ENCODE measurements around the gene DBN1.
A peak's percentile ranks its signal among the peaks of the same experiment; 100 is the strongest.

The DBN1 gene

GRCh38 chr5:177500685-177501522, 27.5 kb upstream of the DBN1 start:
- in situ Hi-C loops (cut with MboI; ENCODE audit: low sequenced_read_pairs, unreplicated experiment), result no loop called here
- DNase-seq (ENCODE audit: low spot score), result peak; percentile 77
- TF ChIP-seq, protein P1, sequence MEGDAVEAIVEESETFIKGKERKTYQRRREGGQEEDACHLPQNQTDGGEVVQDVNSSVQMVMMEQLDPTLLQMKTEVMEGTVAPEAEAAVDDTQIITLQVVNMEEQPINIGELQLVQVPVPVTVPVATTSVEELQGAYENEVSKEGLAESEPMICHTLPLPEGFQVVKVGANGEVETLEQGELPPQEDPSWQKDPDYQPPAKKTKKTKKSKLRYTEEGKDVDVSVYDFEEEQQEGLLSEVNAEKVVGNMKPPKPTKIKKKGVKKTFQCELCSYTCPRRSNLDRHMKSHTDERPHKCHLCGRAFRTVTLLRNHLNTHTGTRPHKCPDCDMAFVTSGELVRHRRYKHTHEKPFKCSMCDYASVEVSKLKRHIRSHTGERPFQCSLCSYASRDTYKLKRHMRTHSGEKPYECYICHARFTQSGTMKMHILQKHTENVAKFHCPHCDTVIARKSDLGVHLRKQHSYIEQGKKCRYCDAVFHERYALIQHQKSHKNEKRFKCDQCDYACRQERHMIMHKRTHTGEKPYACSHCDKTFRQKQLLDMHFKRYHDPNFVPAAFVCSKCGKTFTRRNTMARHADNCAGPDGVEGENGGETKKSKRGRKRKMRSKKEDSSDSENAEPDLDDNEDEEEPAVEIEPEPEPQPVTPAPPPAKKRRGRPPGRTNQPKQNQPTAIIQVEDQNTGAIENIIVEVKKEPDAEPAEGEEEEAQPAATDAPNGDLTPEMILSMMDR (IDR thresholded peaks at IDR 0.05; ENCODE audit: borderline replicate concordance, control extremely low read depth, extremely low read depth, insufficient read depth, missing control alignments), result peak; percentile 94

- in situ Hi-C loops (cut with MboI; ENCODE audit: low sequenced_read_pairs, unreplicated experiment), result no loop called here
- TF ChIP-seq, protein P1 (IDR thresholded peaks at IDR 0.05; ENCODE audit: borderline replicate concordance, control extremely low read depth, extremely low read depth, insufficient read depth, missing control alignments), result no peak
- no peak for DNase-seq (ENCODE audit: low spot score)
Observed at GRCh38 chr5:177499842-177500241, 26.4 kb upstream of the DBN1 start.

DNA sequence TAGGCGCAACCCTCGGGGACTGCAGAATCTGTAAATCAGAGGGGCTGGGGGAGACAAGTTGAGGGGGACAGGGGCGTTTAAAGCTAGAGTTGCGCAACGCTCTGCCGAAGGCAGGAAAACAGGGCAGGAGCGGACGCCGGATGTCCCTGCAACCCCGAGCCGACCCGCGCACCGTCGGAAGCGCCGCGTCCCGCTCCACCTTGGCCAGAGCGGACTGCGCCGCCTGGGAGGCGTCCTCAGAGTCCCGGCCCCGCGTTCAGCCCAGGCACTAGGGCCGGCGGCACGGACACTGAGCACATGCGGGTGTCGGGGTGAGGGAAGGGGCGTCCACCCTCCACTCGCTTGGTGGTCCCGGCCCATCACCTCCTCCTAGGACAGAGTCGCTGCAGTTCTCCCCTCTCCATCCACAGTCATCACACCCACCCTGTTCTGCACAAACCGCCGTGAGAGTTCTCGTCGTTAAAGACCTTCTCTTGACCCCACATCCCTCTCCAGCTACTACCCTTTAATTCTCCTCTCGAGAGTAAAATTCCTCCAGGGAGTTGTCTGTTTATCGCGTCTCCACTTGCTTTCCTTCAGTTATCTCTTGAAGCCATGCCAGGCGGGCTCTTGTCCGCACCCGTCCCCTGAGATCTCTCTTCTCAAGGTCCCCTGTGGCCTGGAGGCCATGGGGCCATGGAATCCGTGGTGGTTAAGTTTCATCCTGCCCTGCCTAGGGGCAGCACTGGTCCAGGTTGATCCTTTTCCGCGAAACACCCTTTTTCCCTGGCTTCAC, 24.8 kb upstream of the DBN1 start:
- in situ Hi-C loops (cut with MboI; ENCODE audit: low sequenced_read_pairs, unreplicated experiment), result no loop called here
- DNase-seq (ENCODE audit: low spot score), result no peak
- TF ChIP-seq, protein P1 (IDR thresholded peaks at IDR 0.05; ENCODE audit: borderline replicate concordance, control extremely low read depth, extremely low read depth, insufficient read depth, missing control alignments), result no peak

- DNase-seq (ENCODE audit: low spot score), result peak; percentile 98
- in situ Hi-C loops (cut with MboI; ENCODE audit: low sequenced_read_pairs, unreplicated experiment), result no loop called here
- TF ChIP-seq, protein P1 (IDR thresholded peaks at IDR 0.05; ENCODE audit: borderline replicate concordance, control extremely low read depth, extremely low read depth, insufficient read depth, missing control alignments), result no peak
Observed at GRCh38 chr5:177497292-177498012, 24.0 kb upstream of the DBN1 start, which contains the start of gene PDLIM7. Gene PDLIM7 (minus strand): TSS chr5:177497604. CDS start chr5:177496512, 1,092 bp downstream.

DNA sequence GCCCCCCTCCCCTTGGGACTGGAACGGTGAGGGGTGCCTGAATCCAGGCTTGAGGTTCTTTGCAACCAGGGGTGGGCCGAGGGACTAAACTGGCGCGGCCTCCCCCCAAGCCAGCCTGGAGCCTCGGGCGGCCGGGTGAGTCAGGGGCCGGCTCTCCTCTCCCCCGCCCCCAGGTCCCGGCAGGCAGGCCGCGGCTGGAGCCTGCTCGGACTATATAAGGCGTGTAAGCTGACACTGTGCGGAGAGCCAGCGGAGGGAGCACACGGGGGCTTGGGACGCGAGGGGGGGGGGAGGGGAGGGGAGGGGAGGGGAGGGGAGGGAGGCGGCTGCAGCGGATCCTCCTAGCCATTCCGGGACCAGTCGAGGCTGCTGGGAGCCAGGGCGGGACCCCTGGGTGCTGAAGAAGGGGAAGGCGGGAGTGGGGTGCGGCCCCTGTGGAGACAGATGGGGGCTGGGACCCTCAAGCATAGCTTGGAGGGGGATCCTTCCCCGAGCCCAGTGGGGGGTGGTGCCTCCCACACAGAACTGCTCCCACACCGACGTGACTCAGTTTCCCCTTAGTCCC, 23.4 kb upstream of the DBN1 start:
- in situ Hi-C loops (cut with MboI; ENCODE audit: low sequenced_read_pairs, unreplicated experiment), result no loop called here
- peak; percentile 78 for DNase-seq (ENCODE audit: low spot score)
- TF ChIP-seq, protein P1 (IDR thresholded peaks at IDR 0.05; ENCODE audit: borderline replicate concordance, control extremely low read depth, extremely low read depth, insufficient read depth, missing control alignments), result no peak
